HG03342 (cell line): ENCODE results near the gene BIRC3.
"Not testable (repeated sequence)": the region's sequence is repeated elsewhere in the genome, so short reads cannot be mapped to it uniquely, and the experiment has no call there.

Experiments used
- ATAC-seq: cut with Tn5 transposase; IDR thresholded peaks from one replicate; pipeline ENCODE4 v1.9.1; 2021; ENCODE audit warnings: mild to moderate bottlenecking, moderate library complexity; ENCODE audit not compliant: unreplicated experiment

Gene BIRC3

DNA sequence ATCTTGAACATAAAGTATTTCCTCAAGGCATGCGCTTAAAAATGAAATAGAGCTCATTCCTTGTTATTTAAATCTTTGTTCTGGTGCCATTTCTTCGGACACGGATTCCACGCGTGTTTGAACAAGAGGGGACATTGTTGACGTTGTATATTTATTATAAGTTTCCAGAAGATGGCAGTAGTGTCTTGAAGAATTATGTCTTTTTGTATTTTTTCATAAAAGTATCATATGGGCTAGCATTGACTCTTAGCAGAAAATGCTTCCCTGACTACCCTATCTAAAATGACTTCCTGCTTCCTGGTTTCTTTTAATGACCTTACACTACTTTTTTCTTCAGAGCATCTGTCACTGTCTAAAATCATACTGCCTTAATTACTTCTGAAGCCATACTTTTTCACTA, 50.1 kb downstream of the BIRC3 start:
- ATAC-seq: no peak

DNA sequence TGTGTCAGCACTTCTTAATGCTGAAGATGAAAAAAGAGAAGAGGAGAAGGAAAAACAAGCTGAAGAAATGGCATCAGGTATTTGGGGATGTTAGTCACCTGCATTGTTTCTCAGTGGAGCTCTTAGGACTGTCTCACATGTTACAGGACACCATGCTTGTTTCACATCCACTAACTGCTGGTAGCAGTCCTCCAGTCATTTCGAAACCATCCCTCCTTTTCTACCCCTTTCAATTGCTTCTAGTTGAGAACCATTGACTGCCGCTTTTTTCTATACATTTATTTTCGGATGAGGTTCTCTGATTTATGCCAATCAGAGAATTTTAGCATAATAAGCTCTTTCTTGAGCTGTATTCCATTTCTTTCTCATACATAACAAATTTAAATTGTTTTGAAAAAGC, 51.2 kb downstream of the BIRC3 start:
- ATAC-seq: peak; percentile 100

DNA sequence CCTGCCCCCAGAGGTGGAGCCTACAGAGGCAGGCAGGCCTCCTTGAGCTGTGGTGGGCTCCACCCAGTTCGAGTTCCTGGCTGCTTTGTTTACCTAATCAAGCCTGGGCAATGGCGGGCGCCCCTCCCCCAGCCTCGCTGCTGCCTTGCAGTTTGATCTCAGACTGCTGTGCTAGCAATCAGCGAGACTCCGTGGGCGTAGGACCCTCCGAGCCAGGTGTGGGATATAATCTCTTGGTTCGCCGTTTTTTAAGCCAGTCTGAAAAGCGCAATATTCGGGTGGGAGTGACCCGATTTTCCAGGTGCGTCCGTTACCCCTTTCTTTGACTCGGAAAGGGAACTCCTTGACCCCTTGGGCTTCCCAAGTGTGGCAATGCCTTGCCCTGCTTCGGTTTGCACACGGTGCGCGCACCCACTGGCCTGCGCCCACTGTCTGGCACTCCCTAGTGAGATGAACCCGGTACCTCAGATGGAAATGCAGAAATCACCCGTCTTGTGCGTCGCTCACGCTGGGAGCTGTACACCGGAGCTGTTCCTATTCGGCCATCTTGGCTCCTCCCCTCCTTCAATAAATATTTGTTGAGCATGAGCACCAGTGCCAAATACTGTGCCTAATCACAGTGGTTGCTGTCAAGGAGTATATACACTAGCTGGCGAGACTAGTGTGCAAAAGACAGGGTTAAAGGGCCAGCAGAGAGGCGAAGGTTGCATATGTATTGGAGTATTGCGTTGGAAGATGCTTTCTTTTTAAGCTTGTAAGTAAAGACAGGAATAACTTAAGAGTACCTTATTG, 57.5 kb downstream of the BIRC3 start:
- not testable (repeated sequence) for ATAC-seq

DNA sequence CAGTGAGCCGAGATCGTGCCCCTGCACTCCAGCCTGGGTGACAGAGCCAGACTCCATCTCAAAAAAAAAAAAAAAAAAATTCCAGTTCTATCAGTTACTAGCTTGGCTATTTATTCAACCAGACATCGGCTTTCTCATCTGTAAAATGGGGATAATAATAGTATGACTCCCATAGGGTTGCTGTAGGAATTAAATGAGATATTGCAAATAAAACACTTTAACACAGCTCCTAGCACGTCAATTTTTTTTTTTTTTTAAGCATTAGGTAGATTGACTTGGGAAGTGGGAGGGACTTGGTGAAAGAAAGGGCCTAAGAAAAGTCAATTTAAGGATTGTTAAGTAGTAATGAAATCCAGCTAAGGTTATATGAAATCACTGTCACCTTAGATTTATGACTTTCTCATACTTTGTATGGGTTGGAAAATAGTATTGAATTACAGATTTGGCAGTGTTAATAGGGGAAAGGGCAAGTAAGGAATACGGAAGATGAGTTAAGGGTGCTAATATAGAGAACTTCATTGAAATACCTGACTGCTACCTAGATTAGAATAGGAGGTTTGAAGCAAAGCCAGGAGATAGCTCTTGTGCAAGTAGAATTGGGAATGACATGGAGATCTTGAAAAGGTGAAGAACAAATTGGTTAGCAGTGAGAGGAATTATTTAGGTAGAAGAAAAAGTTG, 58.6 kb downstream of the BIRC3 start:
- no peak for ATAC-seq

DNA sequence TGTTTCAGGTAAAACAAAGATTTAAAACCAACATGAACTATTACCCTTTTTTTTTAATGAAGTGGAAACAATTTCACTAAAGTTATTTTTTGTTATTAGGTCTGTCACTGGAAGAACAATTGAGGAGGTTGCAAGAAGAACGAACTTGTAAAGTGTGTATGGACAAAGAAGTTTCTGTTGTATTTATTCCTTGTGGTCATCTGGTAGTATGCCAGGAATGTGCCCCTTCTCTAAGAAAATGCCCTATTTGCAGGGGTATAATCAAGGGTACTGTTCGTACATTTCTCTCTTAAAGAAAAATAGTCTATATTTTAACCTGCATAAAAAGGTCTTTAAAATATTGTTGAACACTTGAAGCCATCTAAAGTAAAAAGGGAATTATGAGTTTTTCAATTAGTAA, 60.6 kb downstream of the BIRC3 start:
- ATAC-seq: no peak

DNA sequence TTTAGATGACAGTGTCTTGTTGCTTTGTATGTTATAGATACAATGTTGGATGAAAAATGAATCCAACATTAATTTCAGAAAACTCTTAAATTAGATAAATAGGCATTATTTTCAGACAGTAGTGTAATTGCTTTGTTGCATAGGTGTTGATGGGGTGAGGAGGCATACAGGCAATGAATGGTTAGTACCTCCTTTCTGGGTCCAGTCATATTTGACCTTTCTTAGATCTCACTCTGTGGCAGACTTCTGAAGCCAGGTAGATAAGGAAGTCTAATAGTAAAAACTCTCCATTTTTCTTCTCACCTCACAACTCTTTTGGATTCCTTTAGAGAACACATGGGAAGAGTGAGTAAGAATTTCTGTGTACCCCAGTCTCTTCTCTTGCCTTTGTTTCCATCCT, 61.5 kb downstream of the BIRC3 start:
- no peak for ATAC-seq

DNA sequence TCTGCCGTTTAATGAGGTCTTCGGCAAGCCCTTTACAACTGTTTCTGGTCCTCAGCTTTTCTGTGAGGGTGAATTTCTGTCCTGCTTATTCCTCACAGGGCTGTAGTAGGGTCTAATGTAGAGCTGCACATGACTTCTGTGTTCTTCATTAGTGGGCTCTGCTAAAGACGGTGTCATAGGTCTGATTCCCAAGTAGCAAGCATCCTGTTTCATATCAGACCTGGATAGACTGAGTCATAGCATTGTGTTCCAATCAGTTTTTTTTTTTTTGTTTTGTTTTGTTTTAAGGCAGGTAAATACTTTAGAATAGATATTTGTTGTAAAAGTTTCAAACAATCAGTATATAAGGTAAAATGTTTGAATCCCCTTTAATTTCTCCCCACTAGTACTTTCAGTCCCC, 65.1 kb downstream of the BIRC3 start:
- no peak for ATAC-seq

DNA sequence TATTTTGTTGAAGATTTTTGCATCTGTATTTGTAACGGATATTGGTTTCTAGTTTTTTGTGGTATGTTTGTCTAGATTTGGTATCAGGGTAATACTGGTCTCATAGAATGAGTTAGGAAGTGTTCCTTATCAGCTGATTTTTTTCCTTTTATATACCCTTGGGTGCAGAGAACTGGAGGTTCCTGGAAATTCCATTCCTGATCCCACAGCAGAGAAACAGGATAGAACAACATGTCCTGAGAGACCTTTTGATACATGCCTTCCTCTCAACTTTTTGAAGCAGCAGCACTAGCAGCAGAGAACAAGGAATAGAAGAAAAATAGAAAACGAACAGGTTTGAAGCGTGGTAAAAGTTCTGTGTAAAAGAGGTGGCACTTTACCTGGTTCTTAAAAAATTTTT, 66.6 kb downstream of the BIRC3 start:
- no peak for ATAC-seq

DNA sequence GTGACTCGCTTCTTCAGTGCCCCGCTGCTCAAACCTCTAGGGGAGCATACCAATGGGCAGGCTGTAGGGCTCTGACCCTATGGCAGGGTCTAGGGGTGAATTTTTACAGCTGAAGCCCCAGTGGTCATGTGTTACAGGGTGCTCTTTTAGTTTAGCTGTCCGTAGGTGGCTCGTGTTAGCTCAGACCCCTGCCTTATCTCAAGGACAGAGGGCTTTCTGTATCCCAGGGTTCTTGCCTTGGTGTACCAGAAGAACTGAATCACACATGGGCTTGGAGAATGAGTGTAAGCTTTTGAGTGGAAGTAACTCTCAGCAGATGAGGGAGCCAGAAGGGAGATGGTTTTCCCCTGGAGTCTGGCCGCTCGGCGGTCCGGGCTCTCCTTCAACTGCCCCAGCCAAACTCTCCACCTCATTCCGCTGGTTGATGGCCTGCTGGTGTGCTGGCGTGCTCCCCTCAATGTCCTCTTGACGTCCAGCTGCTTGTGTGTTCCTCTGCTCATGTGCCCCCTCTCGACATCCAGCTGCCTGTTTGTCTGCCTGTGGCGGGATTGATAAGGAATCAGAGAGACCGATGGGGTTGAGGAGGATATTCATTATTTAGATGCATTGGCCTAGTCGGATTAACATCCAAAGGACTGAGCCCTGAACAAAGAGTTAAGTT, 67.3 kb downstream of the BIRC3 start:
- ATAC-seq: no peak

DNA sequence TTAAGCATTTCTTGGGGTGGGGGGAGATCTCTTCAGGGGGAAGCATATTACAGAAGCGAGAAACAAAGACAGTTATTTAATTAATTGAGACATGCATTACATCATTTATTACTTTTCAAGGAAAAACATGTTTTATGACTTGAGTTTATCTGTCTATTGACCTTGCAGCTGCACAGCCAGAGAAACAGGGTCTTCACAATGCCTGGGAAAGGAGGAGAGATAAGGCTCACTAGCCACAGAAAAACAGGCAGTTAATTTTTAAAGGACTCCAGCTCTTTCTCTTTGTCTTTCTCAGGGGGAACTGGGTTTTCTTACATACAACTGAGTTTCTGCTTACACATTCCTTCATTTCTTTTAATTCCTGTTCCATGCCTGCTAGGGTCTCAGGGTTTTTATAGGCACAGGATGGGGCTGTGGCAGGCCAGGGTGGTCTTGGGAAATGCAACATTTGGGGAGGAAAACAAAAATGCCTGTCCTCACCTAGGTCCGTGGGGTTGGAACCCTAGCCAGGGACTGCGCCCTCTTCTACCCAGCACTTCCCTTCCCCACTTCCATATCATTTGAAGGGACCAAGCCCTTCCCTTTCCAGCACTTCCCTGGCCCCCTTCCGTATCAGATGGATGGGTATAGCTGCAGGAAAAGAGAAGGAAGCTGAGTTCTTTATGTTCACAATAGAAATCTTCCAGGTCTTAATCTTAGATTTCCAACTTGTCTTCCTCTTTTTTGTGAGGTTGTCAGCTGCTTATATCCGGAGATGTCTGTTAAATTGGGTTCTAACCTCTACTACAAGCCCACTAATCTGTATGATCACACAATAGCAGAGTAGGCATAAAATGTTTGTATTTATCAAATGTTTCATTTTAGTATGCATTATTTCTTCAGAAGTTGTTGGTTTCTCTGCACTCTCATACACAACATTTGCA, 68.1 kb downstream of the BIRC3 start:
- no peak for ATAC-seq

DNA sequence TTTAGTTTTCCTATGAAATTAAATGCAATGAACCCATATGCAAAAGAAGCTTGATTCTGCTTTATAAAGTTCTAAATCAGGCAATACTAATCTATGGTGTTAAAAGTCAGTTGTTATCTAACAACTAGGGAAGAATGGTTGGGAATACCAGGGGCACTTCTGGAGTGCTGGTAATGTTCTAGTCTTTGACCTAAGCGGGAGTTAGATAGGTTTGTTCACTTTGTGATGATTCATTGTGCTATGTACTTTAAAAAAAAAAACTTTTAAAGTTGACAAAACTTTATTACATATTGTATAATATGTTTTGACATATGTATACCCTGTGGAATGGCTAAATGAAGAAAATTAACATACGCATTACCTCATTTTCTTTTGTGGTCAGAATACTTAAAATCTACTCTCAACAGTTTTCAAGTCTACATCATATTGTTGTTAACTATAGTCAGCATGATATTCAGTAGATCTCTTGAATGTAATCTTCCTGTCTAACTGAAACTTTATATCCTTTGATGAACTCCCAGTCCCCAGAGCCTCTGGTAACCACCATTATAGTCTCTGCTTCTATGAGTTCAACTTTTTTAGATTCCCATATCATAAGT, 69.0 kb downstream of the BIRC3 start:
- no peak for ATAC-seq

DNA sequence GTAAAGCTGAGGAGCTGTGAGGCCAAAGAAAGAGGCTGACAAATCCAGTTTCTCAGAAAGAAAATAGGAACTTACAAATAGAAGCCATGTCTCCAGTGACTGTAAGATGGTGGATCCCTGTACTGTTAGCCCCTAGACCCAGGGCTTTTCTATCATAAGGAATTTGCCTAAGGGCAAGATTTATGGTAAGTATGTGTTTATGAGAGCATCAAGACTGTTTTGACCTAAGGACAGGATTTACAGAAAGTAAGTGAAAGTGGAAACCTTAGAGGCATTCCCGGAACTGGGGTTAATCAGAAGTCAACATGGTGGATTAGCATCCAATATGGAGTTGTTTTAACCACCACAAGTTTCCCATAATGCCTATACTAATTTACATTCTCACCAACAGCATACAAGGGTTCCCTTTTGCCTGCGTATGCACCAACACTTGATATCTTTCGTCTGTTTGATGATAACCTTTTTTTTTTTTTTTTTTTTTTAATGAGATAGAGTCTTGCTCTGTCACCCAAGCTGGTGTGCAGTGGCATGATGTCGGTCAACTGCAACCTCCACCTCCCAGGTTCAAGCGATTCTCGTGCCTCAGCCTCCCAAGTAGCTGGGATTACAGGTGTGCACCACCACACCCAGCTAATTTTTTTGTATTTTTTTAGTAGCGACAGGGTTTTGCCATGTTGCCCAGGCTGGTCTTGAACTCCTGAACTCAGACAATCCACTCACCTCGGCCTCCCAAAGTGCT, 69.9 kb downstream of the BIRC3 start:
- no peak for ATAC-seq
